HCT116 (cell line): ENCODE measurements around the gene INKA1. TPM values are rescaled to one million over a fixed set of nuclear protein-coding genes. Genes with fewer than 3 reads are reported as not detected.

Experiments used
- ATAC-seq: fragments of 200-7000 bp; cut with Tn5 transposase; 2 replicates; pipeline ENCODE4 v1.9.1; 2020; ENCODE audit warnings: mild to moderate bottlenecking, moderate library complexity
- BruUV-seq: library from RNA; stranded (reverse); fragments of 400-500 nt; replicated peaks from 2 replicates; lab custom pipeline; 2021; lab: Mats Ljungman, UMichigan
- CTCF ChIA-PET: fragments of 300-600 bp; sonication (Branson Sonifier 250); formaldehyde crosslinking; loops from one replicate; lab custom pipeline; 2021; ENCODE audit warnings: antibody characterized with exemption; lab: Charles Lee
- POLR2A ChIA-PET: fragments of 300-600, 350-600 bp; sonication (Branson Sonifier 250); formaldehyde crosslinking; loops from one replicate; lab custom pipeline; 2021; ENCODE audit warnings: antibody characterized with exemption; lab: Charles Lee
- RAD21 ChIA-PET, 2 experiments: fragments of 300-600 bp; sonication (Branson Sonifier 250); formaldehyde crosslinking; loops; one replicate each; lab custom pipeline; 2023; ENCODE audit warnings: low total read pairs in 2 of 2; ENCODE audit not compliant: uncharacterized antibody in 2 of 2, unreplicated experiment in 2 of 2, low non-redundant PET in 1 of 2; lab: Charles Lee
- DNase-seq: peaks from one replicate; pipeline ENCODE4 v3.0.0-alpha.2; 2010; ENCODE audit warnings: low read depth, low spot score
- H2AFZ ChIP-seq: fragments of 200-600 bp; shearing (Covaris generic), sonication (generic); 2 replicates; pipeline ENCODE4 v1.6.1; 2017; ENCODE audit warnings: low read depth, mixed run types, mixed read lengths, antibody characterized with exemption, low read length; ENCODE audit not compliant: poor library complexity, severe bottlenecking
- H3K27ac ChIP-seq: 2 replicates; pipeline ENCODE4 v1.5.1; 2012; ENCODE audit warnings: low read depth, low read length
- H3K27me3 ChIP-seq: fragments of 200-600 bp; sonication (generic); 2 replicates; pipeline ENCODE4 v1.6.1; 2016; ENCODE audit warnings: mixed run types, low read length, mixed read lengths; ENCODE audit not compliant: insufficient read depth
- H3K36me3 ChIP-seq, 2 experiments: fragments of 200-500 bp in 1 of 2; fragments of 200-600 bp in 1 of 2; sonication (Bioruptor generic) in 1 of 2; sonication (generic) in 1 of 2; 2 replicates each; pipeline versions ENCODE4 v1.5.1 to v1.6.1; 2014 to 2016; ENCODE audit warnings: low read length in 2 of 2, inconsistent platforms in 1 of 2, mixed read lengths in 1 of 2, mixed run types in 1 of 2; ENCODE audit not compliant: insufficient read depth in 2 of 2, control insufficient read depth in 1 of 2
- H3K4me1 ChIP-seq, 2 experiments: fragments of 200-600 bp in 1 of 2; sonication (generic) in 1 of 2; 2 replicates each; pipeline versions ENCODE4 v1.5.1 to v1.6.1; 2012 to 2017; ENCODE audit warnings: low read length in 2 of 2, inconsistent platforms in 1 of 2, mild to moderate bottlenecking in 1 of 2, mixed read lengths in 1 of 2, mixed run types in 1 of 2, moderate library complexity in 1 of 2; ENCODE audit not compliant: insufficient read depth in 2 of 2, control insufficient read depth in 1 of 2
- H3K4me2 ChIP-seq: fragments of 200-600 bp; sonication (generic); 2 replicates; pipeline ENCODE4 v1.6.1; 2017; ENCODE audit warnings: mixed run types, low read length, mixed read lengths
- H3K4me3 ChIP-seq, 2 experiments: fragments of 200-600 bp in 1 of 2; sonication (generic) in 1 of 2; replicated peaks in 1 of 2; 2 replicates each; pipeline ENCODE4 v1.5.1; 2011 to 2016; ENCODE audit warnings: low read length in 2 of 2, control low read depth in 1 of 2, low read depth in 1 of 2, mild to moderate bottlenecking in 1 of 2, mixed read lengths in 1 of 2, mixed run types in 1 of 2
- H3K79me2 ChIP-seq: fragments of 200-600 bp; sonication (generic); 2 replicates; pipeline ENCODE4 v1.6.1; 2017; ENCODE audit warnings: mild to moderate bottlenecking, mixed run types, low read length, moderate library complexity, mixed read lengths; ENCODE audit not compliant: insufficient read depth
- H3K9ac ChIP-seq: fragments of 200-600 bp; sonication (generic); 2 replicates; pipeline ENCODE4 v1.6.1; 2016; ENCODE audit warnings: low read length, mixed read lengths
- H3K9me2 ChIP-seq: fragments of 200-600 bp; sonication (generic), shearing (Covaris generic); 2 replicates; pipeline ENCODE4 v1.6.1; 2017; ENCODE audit warnings: mixed run types, mild to moderate bottlenecking, moderate library complexity; ENCODE audit not compliant: insufficient read depth
- H3K9me3 ChIP-seq, 2 experiments: fragments of 200-500 bp in 1 of 2; fragments of 200-600 bp in 1 of 2; sonication (Bioruptor generic) in 1 of 2; sonication (generic) in 1 of 2; 2 replicates each; pipeline ENCODE4 v1.6.1; 2014 to 2017; ENCODE audit warnings: low read length in 2 of 2, mixed read lengths in 2 of 2, inconsistent platforms in 1 of 2, low read depth in 1 of 2, mild to moderate bottlenecking in 1 of 2, mixed run types in 1 of 2, moderate library complexity in 1 of 2; ENCODE audit not compliant: control insufficient read depth in 1 of 2, insufficient read depth in 1 of 2
- H4K20me1 ChIP-seq: fragments of 200-600 bp; sonication (generic), shearing (Covaris generic); 2 replicates; pipeline ENCODE4 v1.6.1; 2017; ENCODE audit warnings: mixed run types, mild to moderate bottlenecking, moderate library complexity; ENCODE audit not compliant: insufficient read depth
- ATF3 ChIP-seq: IDR thresholded peaks from 2 replicates; pipeline ENCODE4 v1.6.1; 2012
- CBX3 ChIP-seq: IDR thresholded peaks from 2 replicates; pipeline ENCODE4 v1.6.1; 2012; ENCODE audit warnings: low read depth
- CEBPB ChIP-seq: IDR thresholded peaks from 2 replicates; pipeline ENCODE4 v1.6.1; 2012; ENCODE audit warnings: low read depth
- ELF1 ChIP-seq: IDR thresholded peaks from 2 replicates; pipeline ENCODE4 v1.6.1; 2012; ENCODE audit warnings: low read depth, borderline replicate concordance
- EZH2 ChIP-seq: fragments of 200-600 bp; sonication (generic); IDR thresholded peaks from 2 replicates; pipeline ENCODE4 v1.6.1; 2017; ENCODE audit warnings: antibody characterized with exemption, mixed run types
- EZH2phosphoT487 ChIP-seq: fragments of 200-600 bp; IDR thresholded peaks from 2 replicates; pipeline ENCODE4 v1.6.1; 2018; ENCODE audit warnings: antibody characterized with exemption, borderline replicate concordance
- FOSL1 ChIP-seq: IDR thresholded peaks from 2 replicates; pipeline ENCODE4 v1.6.1; 2012; ENCODE audit warnings: low read depth
- JUND ChIP-seq: IDR thresholded peaks from 2 replicates; pipeline ENCODE4 v1.6.1; 2012
- MAX ChIP-seq: IDR thresholded peaks from 2 replicates; pipeline ENCODE4 v1.6.1; 2012
- RAD21 ChIP-seq: IDR thresholded peaks from 2 replicates; pipeline ENCODE4 v1.6.1; 2012; ENCODE audit warnings: low read depth, mild to moderate bottlenecking
- SIN3A ChIP-seq: IDR thresholded peaks from 2 replicates; pipeline ENCODE4 v1.6.1; 2012; ENCODE audit warnings: low read depth
- SP1 ChIP-seq: IDR thresholded peaks from 2 replicates; pipeline ENCODE4 v1.6.1; 2012; ENCODE audit warnings: low read depth
- SRF ChIP-seq: IDR thresholded peaks from 2 replicates; pipeline ENCODE4 v1.6.1; 2012; ENCODE audit warnings: low read depth
- TCF7L2 ChIP-seq: IDR thresholded peaks from 2 replicates; pipeline ENCODE4 v1.7.0; 2011; ENCODE audit warnings: borderline replicate concordance, inconsistent platforms; ENCODE audit not compliant: insufficient read depth, insufficient read length; ENCODE audit errors: extremely low read depth
- YY1 ChIP-seq: IDR thresholded peaks from 2 replicates; pipeline ENCODE4 v1.6.1; 2011; ENCODE audit warnings: low read length, low read depth, moderate library complexity, mild to moderate bottlenecking; ENCODE audit not compliant: insufficient replicate concordance; ENCODE audit errors: extremely low read depth
- ZBTB33 ChIP-seq: IDR thresholded peaks from 2 replicates; pipeline ENCODE4 v1.6.1; 2011; ENCODE audit warnings: mild to moderate bottlenecking, low read length, moderate library complexity; ENCODE audit not compliant: insufficient replicate concordance; ENCODE audit errors: extremely low read depth
- ZFX ChIP-seq: fragments of 450-650 bp; IDR thresholded peaks from 2 replicates; pipeline ENCODE4 v1.6.1; 2017
- ZNF274 ChIP-seq: fragments of 200-500 bp; sonication (Bioruptor generic); IDR thresholded peaks from 2 replicates; pipeline ENCODE4 v1.6.1; 2014; ENCODE audit warnings: mild to moderate bottlenecking, low read depth, low read length, inconsistent platforms
- intact Hi-C: fragments of 100-400 bp; cut with micrococcal nuclease; formaldehyde crosslinking; loops from 2 replicates; pipeline ENCODE4 v1.10.0; 2022
- total RNA-seq: library from RNA; stranded (reverse); gene quantifications from one replicate; pipeline ENCODE4 v1.2.1, GENCODE V29; 2021; ENCODE audit not compliant: unreplicated experiment

The INKA1 gene
- total RNA-seq, 1 experiment from 2014 or later: 1.6 TPM

- ChIA-PET RAD21 (no interaction called here), POLR2A (no interaction called here), CTCF (no interaction called here)
- no TSS peak for BruUV-seq
- no peaks in the 10 kb centered on the region for H3K4me1 ChIP-seq
- no peaks in the 10 kb centered on the region for H3K9me3 ChIP-seq
- no peaks in the 10 kb centered on the region for H3K79me2 ChIP-seq
- ATAC-seq (no peak), DNase-seq (no peak)
- no peaks in the 10 kb centered on the region for H3K36me3 ChIP-seq
- H4K20me1 ChIP-seq: no peaks in the 10 kb centered on the region
- H3K27me3 ChIP-seq: no peaks in the 10 kb centered on the region
- no peak overlapping the region for H3K27ac ChIP-seq
- no peak overlapping the region for H3K4me2 ChIP-seq
- H3K4me3 ChIP-seq: no peak overlapping the region
- no peak overlapping the region for H2AFZ ChIP-seq
- H3K9me2 ChIP-seq: no peaks in the 10 kb centered on the region
- intact Hi-C loops: no loop called here
- TF ChIP-seq RAD21 (no peak), JUND (no peak), EZH2 (no peak), ZBTB33 (no peak), SIN3A (no peak), CEBPB (no peak), CBX3 (no peak), SP1 (no peak), YY1 (no peak), FOSL1 (no peak), TCF7L2 (no peak), ATF3 (no peak), EZH2phosphoT487 (no peak), ZNF274 (no peak), ELF1 (no peak), SRF (no peak), ZFX (no peak), MAX (no peak)
- H3K9ac ChIP-seq: no peak overlapping the region
Observed at GRCh38 chr3:49792371-49793150, 10.5 kb upstream of the INKA1 start.
